Measurements from ENCODE around the gene ADGRL3.

DNA sequence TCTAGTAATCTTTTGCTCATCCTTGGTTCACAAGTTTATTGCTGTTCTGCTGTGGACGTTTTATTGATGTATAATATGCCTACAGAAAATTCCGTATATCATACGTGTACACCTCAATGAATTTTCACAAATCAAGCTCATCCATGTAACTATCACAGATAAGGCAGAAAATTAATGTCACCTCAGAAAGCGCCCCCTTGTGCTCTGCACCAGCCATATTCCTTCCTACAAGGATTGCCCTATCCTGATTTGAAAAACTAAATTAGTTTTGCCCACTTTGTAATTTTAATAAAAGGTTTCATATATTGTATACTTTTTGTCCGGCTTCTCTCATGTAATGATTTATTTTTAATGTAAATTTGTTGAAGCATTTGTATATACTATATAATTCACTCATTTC is 390.8 kb downstream of the ADGRL3 start:
- TF ChIP-seq, protein P1, sequence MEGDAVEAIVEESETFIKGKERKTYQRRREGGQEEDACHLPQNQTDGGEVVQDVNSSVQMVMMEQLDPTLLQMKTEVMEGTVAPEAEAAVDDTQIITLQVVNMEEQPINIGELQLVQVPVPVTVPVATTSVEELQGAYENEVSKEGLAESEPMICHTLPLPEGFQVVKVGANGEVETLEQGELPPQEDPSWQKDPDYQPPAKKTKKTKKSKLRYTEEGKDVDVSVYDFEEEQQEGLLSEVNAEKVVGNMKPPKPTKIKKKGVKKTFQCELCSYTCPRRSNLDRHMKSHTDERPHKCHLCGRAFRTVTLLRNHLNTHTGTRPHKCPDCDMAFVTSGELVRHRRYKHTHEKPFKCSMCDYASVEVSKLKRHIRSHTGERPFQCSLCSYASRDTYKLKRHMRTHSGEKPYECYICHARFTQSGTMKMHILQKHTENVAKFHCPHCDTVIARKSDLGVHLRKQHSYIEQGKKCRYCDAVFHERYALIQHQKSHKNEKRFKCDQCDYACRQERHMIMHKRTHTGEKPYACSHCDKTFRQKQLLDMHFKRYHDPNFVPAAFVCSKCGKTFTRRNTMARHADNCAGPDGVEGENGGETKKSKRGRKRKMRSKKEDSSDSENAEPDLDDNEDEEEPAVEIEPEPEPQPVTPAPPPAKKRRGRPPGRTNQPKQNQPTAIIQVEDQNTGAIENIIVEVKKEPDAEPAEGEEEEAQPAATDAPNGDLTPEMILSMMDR (conservative IDR thresholded peaks at IDR 0.05 in 1 of 2, IDR thresholded peaks at IDR 0.05 in 1 of 2; ENCODE audit: low read depth in 1 of 2, low read length in 2 of 2): peak in 1 of 2 donors; percentile 13
- TF ChIP-seq EZH2 (IDR thresholded peaks at IDR 0.05; ENCODE audit: low read length, missing control alignments): no peak
